RWPE1 (cell line): Measurements from ENCODE around the gene OR6C68.
A peak's percentile ranks its signal among the peaks of the same experiment; 100 is the strongest.
"Not testable (repeated sequence)": the region's sequence is repeated elsewhere in the genome, so short reads cannot be mapped to it uniquely, and the experiment has no call there.

Experiments used
- CTCF ChIA-PET: fragments of 350-600 bp; sonication (Branson Sonifier 250); formaldehyde crosslinking; extraction: SDS; loops from one replicate; lab custom pipeline; 2021; lab: Yijun Ruan, JAX
- POLR2A ChIA-PET: fragments of 400-600 bp; formaldehyde crosslinking; extraction: SDS; loops from one replicate; lab custom pipeline; 2020; ENCODE audit warnings: antibody characterized with exemption; ENCODE audit not compliant: low non-redundant PET; lab: Yijun Ruan, JAX
- DNase-seq: peaks from one replicate; pipeline ENCODE4 v3.0.0; 2012; ENCODE audit warnings: low spot score
- H3K27ac ChIP-seq: fragments of 450-650 bp; 2 replicates; pipeline ENCODE4 v1.5.1; 2017
- TF ChIP-seq, protein P1 (sequence below): fragments of 450-650 bp; conservative IDR thresholded peaks from 2 replicates; pipeline ENCODE4 v1.5.1; 2017; ENCODE audit warnings: low read depth, mild to moderate bottlenecking

OR6C68 gene

DNA sequence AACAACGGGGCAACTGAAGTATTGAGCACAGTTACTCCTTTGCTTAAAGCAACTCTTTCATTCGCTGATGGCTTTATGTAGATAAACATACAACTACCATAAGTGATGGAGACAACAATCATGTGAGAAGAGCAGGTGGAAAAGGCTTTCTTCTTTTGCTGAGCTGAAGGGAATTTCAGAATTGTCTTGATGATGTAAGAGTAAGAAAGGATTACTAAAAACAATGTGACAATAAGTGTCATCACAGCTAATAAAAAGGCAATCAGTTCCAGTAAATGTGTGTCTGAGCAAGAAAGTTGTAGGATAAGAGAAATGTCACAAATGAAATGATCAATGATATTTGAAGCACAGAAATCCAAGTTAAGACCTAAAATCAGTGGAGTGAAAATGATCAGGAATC is 22.9 kb upstream of the OR6C68 start:
- ChIA-PET CTCF (no interaction called here), POLR2A (no interaction called here)
- no peak overlapping the region for H3K27ac ChIP-seq
- TF ChIP-seq, protein P1, sequence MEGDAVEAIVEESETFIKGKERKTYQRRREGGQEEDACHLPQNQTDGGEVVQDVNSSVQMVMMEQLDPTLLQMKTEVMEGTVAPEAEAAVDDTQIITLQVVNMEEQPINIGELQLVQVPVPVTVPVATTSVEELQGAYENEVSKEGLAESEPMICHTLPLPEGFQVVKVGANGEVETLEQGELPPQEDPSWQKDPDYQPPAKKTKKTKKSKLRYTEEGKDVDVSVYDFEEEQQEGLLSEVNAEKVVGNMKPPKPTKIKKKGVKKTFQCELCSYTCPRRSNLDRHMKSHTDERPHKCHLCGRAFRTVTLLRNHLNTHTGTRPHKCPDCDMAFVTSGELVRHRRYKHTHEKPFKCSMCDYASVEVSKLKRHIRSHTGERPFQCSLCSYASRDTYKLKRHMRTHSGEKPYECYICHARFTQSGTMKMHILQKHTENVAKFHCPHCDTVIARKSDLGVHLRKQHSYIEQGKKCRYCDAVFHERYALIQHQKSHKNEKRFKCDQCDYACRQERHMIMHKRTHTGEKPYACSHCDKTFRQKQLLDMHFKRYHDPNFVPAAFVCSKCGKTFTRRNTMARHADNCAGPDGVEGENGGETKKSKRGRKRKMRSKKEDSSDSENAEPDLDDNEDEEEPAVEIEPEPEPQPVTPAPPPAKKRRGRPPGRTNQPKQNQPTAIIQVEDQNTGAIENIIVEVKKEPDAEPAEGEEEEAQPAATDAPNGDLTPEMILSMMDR, result no peak
- DNase-seq, result no peak

DNA sequence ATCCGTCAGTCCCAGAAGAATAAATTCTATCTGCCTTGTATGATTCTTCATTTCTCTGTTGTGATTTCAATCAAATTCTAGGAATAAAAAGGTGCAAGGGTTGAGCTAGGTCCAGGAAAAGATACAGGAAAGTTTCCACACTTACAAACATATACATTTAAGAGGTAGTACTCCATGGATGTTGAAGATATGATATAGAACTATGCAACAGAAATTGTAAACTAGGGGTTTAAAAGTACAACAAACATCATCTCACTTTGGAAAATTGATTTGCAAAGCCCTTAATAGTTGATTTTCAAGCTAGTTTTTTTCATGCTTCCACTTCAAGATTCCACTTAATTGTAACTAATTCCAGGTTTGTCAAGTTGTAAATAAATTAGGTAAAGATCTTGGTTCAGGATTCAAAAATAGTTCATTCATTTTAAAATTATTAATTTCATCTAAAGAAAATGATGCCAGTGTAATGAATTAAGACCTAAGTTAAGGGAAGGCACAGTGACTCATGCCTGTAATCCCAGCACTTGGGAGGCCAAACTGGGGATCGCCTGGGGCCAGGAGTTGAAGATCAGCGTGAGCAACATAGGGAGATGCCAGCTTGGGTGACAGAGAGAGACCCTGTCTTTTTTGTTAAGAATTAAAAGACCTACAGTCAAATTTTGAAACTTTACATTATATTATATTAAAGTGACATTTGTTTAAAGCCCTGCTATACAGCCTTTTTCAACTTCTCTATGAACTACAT is 21.9 kb upstream of the OR6C68 start, which contains the start of gene OR6C70:
OR6C70 (minus strand) TSS at position 51 of the 742 bp plus-strand sequence; CDS start at position 51, 0 bp downstream.
- peak; percentile 5 for DNase-seq
- ChIA-PET POLR2A (no interaction called here), CTCF (no interaction called here)
- H3K27ac ChIP-seq, result no peak within 1 kb of the TSS
- TF ChIP-seq, protein P1, result no peak

DNA sequence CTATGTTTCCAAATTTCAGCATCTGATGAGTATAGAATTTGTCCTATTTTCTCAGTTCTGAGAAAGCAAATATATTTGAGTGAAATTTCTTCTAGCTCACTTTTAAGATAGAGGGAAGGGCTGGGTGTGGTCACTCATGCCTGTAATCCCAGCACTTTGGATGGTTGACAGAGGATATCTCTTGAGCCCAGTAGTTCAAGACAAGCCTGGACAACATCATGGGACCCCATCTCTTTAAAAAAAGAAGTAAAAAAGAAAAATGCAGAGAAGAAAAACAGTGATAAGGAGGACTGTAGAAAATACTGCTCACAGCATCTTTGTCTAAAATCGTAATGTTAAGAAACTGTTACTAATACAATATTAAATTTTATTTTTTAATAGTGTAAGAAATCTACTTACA is 19.9 kb upstream of the OR6C68 start:
- ChIA-PET POLR2A (no interaction called here), CTCF (no interaction called here)
- TF ChIP-seq, protein P1, result no peak
- H3K27ac ChIP-seq, result no peak overlapping the region
- no peak for DNase-seq

DNA sequence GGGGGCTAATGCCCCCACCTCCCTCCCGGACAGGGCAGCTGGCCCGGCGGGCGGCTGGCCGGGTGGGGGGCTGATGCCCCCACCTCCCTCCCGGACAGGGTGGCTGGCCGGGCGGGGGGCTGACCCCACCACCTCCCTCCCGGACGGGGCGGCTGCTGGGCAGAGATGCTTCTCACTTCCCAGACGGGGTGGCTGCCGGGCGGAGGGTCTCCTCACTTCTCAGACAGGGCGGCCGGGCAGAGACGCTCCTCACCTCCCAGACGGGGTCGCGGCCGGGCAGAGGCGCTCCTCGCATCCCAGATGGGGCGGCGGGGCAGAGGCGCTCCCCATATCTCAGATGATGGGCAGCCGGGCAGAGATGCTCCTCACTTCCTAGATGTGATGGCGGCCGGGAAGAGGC is 13.0 kb upstream of the OR6C68 start:
- H3K27ac ChIP-seq, result not testable (repeated sequence)

DNA sequence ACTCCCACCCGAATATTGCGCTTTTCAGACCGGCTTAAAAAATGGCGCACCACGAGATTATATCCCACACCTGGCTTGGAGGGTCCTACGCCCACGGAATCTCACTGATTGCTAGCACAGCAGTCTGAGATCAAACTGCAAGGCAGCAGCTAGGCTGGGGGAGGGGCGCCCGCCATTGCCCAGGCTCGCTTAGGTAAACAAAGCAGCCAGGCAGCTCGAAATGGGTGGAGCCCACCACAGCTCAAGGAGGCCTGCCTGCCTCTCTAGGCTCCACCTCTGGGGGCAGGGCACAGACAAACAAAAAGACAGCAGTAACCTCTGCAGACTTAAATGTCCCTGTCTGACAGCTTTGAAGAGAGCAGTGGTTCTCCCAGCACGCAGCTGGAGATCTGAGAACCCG is 7.9 kb upstream of the OR6C68 start:
- POLR2A ChIA-PET, DNase-seq, CTCF ChIA-PET, H3K27ac ChIP-seq: not testable (repeated sequence)

More for the DNA sequence above, 13.0 kb upstream of the OR6C68 start:
- CTCF ChIA-PET, result interaction anchor here (0.5 kb wide), 1 partner anchor 569 kb away, joined by 3 read pairs; no protein-coding TSS in a partner anchor
- DNase-seq, POLR2A ChIA-PET: not testable (repeated sequence)

DNA sequence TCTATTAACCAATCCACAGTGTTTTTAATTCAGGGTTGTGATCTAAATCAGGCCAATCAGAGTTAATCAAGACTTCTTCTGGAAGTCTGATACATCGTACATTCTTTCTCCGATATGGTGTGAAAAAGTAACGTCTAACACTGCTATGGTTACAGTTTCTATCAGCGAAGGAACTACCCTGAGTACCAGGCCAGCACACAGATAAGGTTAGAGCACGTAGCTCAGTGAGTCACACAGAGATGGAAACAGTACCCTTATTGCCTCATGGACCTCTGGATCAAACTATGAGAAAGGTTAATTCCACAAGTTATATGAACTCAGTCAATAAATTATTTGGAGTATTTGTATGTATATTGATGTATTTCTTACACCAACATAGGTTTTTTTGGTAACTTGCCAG is 3.3 kb downstream of the OR6C68 start:
- no peak for DNase-seq
- ChIA-PET CTCF (no interaction called here), POLR2A (no interaction called here)
- TF ChIP-seq, protein P1, result no peak
- no peak overlapping the region for H3K27ac ChIP-seq

DNA sequence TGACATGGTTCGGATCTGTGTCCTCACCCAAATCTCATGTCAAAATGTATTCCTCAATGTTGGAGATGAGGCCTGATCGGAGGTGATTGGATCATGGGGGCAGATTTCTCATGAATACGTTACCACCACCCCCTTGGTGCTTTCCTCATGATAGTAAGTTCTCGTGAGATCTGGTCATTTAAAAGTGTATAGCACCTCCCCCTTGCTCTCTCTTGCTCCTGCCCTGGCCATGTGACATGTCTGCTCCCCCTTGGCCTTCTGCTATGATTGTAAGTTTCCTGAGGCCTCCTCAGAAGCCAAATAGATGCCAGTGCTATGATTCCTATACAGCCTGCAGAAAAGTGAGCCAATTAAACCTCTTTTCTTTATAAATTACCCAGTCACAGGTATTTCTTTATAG is 7.1 kb downstream of the OR6C68 start:
- DNase-seq, result no peak
- CTCF ChIA-PET, result no interaction called here
- TF ChIP-seq, protein P1, result no peak
- no peak overlapping the region for H3K27ac ChIP-seq
- POLR2A ChIA-PET, result no interaction called here
